GM21723 (cell line): ENCODE results near the gene RRAGC.
"Not testable (repeated sequence)": the region's sequence is repeated elsewhere in the genome, so short reads cannot be mapped to it uniquely, and the experiment has no call there.

Experiments
- ATAC-seq: cut with Tn5 transposase; IDR thresholded peaks from one replicate; pipeline ENCODE4 v1.9.1; 2021; ENCODE audit warnings: mild to moderate bottlenecking, moderate library complexity; ENCODE audit not compliant: unreplicated experiment

The RRAGC gene

DNA sequence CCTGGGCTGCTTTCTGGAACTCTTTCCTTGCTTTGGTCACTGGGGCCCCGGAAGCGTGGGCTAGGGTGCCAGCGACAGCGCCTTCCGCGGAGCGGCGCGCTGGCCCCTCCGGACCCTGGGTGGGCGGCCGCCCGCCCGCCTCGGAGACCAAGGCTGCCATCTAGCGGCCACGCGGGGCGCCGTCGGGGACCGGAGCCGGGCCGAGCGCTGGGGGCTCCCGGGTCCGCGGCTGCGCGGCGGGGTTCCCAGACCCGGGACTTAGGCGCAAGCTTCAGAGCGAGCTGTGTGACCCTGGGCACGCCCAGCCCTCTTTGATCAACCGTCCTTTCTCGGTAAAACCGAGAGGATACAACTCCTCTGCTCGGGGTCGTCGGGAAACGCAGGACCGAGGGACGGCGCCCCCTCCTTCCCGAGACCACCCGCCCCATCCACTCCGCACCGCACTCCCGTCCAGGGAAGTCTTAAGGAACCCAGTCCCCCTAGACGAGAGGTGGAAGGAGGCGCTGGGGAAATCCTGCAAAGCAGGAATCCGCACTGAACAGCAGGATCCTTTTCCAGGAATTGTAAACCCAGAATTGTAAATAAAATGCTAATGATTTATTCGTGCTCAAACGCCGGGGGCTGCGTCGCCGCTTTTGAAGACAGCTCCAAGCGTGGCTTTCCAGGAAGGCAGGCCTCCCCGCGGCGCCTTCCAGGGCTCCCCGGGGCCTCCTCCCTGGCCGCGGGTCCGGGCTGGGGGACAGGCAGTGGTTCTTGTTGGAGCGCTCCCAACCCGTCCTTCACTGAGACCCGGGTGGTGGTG is 41.2 kb downstream of the RRAGC start:
- no peak for ATAC-seq

DNA sequence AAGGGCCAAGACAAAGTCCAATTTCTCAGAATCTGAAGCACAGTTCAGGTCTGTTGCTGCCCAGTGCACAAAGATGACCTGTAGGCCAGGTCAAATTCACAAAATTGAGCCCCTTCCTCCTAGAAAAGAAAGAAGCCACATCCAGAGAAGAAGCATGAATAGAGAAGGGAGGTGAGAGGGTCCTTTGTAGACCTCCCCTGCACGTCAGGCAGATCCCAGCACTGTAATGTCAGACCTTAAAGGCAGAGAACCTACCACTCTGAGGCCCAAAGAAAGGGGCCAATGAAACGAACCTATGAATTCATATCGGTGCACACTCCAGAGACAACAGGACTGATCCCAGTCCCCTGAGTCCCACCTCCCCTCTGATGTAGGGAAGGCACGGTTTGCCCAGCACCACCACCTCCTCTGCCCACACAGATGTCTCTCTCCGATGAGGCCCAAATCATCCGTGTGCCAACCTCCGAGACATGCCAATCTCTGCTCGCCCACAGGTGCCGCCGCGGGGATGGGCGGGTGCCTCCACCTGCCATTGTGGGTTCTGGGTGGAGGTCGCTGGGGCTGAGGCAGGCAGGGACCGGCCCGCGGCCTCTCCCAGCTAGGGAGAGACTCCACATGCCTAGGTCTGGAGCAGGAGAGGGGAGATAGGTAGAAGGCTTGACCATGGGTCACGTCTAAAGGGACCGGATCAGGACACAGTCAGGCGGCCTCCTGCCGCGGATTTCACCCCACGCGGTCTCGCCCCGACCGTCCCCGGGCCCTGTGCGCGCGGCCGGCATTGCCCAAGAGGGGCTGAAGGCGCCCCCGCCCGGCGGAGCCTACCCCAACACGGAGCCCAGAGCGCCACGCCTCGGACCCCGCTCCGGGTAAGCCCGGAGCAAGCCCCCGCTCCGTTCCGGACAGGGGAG is 42.1 kb downstream of the RRAGC start:
- ATAC-seq: no peak

GRCh38 chr1:38815903-38816627 is 43.5 kb downstream of the RRAGC start:
- no peak for ATAC-seq

- no peak for ATAC-seq
Observed at GRCh38 chr1:38814984-38815464, 44.5 kb downstream of the RRAGC start.

- no peak for ATAC-seq
Observed at GRCh38 chr1:38814444-38814983, 45.1 kb downstream of the RRAGC start.

DNA sequence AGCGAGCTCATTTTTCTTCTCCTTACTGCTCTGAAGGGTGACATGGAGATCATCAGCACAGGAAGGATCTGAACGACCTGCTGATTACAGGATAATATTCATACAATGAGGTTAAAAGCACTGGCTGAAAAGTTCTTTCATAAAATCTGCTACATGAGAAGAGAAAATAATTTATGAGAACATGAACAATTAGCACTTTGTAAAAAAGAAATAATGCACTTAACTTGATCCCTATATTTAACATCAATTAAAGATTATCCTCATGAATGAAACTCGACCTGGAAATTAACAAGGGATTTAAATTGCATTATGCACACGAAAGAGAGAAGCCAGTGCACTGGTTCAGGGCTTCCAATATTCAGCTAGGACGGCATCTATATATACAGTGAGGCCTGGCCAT is 46.6 kb downstream of the RRAGC start:
- no peak for ATAC-seq

DNA sequence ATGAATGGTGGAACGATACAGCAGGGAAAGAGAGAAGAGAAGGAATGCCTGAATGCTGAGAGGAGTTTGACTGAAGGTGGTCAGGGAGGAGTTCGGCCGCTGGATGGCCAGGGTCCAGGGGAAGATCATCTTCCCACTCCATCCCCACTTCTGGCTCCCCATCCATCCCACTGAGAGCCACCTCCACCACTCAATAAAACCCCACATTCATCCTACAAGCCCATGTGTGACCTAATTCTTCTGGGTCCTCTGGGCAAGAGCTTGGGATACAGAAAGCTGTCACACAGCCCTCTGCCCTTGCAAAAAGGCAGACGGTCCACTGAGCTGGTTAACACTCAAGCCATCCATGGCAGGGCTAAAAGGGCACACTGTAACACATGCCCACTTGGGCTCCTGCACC is 48.1 kb downstream of the RRAGC start:
- ATAC-seq: not testable (repeated sequence)

DNA sequence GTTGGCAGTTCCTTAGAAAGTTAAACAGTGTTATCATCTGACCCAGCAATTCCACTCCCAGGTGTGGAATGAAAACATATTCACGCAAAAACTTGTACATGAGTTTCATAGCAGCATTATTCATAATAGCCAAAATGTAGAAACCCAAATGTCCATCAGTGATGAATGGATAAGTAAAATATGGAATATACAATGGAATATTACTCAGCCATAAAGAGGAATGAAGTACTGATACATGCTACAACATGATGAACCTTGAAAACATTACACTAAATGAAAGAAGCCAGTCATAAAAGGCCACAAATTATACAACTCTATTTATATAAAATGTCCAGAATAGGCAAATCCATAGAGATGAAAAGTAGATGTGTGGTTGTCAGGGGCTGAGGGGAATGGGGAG is 53.5 kb downstream of the RRAGC start:
- ATAC-seq: no peak

DNA sequence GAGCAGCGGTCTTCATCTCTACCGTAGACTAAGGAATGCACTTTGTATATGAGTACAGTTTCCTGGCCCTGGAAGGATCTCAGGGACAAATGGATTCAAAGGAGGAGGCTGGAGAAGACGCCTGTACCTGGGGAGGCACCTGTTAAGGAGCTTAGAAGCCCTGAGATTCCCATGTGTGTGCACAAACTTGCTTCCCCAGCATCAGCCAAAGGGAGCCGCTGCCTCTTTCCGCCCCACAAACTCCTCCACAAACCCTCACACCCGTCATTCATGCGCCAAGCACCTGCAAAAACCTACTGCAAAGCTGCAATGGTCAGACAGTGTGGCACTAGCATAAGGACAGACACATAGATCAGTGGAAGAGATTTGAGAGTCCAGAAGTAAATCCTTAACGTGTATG is 54.5 kb downstream of the RRAGC start:
- no peak for ATAC-seq

DNA sequence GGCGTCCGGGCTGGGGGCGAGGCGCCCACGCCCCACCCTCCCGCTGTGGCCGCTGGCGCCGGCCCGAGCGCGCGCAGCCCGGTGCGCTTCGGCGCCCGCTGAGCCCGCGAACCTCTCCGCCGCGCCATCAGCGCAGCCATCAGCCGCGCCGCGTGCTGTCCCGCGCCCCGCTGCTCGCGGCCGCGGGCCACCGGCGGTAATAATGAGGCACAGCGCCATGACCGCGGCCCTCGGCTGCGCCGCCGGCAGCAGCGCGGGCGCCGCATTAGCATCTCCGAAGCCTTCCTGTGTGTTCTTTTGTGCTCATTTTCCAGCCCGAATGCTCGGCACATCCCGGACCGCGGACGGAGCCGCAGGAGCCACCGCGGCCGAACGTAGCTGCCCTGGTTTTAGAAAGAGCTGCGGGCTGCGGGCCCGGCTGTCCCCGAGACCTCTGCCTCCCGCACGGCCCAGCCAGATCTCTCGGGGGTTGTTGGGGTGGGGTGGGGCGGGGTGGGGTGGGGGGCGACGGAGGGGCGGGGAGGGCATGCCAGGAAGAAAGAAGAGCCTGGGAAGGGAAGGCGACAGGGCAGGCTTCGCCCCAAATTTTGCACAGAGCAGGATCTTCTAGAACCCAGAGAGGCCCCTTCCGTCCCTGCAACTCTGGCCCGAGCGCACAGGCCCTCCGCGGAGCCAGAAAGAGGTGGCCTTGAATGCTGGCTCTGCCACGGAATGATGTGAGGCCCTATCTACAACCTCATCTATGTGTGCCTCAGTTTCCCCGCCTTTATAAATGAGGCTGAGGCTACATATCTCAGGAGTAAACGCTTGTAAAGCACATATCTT is 55.3 kb downstream of the RRAGC start:
- ATAC-seq: no peak

DNA sequence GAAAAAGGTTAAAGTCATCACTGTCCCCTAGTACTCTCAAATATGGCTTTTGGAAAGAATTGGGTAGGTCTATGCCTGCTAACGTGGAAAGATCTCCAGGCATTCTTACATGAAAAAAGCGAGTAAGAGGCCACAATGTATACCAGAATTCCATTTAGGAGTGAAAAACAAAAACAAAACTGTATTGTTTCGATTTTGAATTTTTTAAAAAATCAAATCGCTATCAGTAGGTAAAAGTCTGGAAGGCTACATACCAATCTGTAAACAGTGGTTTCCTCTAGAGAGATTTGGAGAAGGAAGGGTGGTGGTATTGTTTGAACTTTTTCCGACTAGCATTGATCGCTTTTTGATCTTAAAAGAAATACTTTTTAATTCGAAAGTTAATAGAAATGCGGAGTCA is 55.9 kb downstream of the RRAGC start:
- ATAC-seq: no peak

- ATAC-seq: no peak
Observed at GRCh38 chr1:38800720-38801671, 58.6 kb downstream of the RRAGC start.

GRCh38 chr1:38793299-38793698 is 66.3 kb downstream of the RRAGC start:
- no peak for ATAC-seq

- ATAC-seq: no peak
Observed at GRCh38 chr1:38791892-38792291, 67.7 kb downstream of the RRAGC start.

DNA sequence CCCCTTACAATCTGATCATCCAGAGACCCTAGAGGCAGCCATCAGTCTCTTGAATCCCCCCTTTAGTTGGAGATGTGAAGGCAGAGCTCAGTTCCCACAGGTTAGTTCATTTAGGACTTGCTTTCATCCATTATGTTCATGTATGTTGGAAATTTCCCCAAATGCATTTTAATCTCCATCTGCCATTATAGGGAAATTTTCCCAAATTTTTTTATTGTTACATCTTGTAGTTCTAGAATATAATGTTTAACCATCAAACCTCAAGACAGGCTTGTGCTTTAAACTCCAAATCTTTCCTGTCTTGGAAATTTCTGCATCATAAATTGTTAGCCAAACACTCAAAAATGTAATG is 68.4 kb downstream of the RRAGC start:
- ATAC-seq: no peak

- no peak for ATAC-seq
Observed at GRCh38 chr1:38790422-38791163, 69.0 kb downstream of the RRAGC start.

DNA sequence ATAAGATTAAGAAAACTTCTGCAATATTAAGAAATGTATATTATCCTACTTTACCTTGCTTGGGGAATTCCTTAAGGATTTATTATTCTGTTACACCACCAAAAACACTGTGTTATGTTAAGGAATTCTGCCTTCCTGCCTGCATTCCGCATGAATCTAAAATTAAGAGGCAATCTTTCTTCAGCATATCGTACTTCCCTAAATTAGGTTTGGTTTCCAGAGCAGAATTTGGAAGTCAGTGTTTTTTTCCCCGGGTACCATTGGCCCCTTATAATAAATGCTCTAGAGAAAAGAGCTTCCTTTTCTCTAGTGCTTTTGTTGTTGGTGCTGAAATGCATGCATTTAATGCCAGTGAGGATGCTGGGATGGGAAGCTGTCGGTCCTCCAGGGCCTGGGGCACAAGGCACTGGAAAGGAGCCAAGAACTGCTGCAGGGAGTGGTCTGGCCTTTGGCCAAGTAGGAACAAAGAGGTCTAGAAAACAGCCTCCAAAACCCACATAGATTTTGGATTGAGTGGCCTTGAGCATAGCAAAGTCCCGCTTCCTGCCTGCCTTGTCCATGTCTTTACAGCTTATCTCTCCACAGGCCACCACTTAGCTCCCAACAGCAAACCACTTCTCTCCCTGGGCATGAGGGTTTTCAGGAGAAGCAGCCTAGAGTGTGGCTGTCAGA is 69.9 kb downstream of the RRAGC start:
- ATAC-seq: no peak
